ENCODE data around the gene CCDC110. TPM values are rescaled to one million over a fixed set of nuclear protein-coding genes. Genes with fewer than 3 reads are reported as not detected.
A peak's percentile ranks its signal among the peaks of the same experiment; 100 is the strongest.

Gene CCDC110
- total and polyA plus RNA-seq, 5 experiments from 2014 or later, result 0.27 to 1.4 (median 0.97) TPM

DNA sequence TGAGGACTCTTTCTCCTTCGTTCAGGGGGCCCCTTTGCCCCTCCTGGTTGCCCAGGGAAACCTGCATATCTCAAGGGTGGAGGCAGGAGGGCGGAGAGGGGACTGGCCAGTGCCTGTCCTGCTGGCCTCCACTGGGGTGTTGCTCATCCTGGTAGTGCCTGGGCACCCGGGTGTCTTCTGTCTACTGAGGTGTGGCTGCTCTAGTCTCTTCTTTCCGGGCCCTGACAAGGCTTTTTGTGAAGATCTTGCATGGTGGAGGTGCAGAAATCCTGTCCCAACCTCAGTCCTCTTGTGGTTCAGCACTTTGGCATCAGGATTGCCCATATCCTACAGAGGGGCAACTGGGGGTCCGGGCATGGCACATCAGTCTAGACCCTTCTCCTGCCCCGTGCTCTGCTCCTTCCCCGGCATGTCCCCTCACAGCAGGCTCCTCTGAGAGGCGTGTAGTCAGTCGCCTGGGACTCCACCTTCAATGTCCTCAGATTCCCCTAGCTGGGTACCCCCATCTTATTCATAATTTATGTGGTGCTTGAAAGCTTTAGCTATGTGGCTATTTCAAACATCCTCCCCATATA lies 1.9 kb downstream of the CCDC110 start:
- DNase-seq, result peak in 3 of 10 donors; percentile 5 to 12 (median 5)
- Mint-ChIP-seq H3K36me3 (no peaks in the 10 kb centered on the region), H3K27me3 (peaks cover 0 to 5% (median 0%) of the 10 kb centered on the region in 5 donors), H3K4me3 (peak overlapping the region in 2 of 10 donors; percentile 31 to 92), H3K27ac (peak overlapping the region in 9 of 10 donors; percentile 3 to 91 (median 49)), H3K4me1 (peaks cover 10 to 21% (median 16%) of the 10 kb centered on the region in 4 donors), H3K9me3 (no peaks in the 10 kb centered on the region)
- ATAC-seq, result peak in 1 of 2 donors; percentile 14
- POLR2A ChIA-PET, result no interaction called here

DNA sequence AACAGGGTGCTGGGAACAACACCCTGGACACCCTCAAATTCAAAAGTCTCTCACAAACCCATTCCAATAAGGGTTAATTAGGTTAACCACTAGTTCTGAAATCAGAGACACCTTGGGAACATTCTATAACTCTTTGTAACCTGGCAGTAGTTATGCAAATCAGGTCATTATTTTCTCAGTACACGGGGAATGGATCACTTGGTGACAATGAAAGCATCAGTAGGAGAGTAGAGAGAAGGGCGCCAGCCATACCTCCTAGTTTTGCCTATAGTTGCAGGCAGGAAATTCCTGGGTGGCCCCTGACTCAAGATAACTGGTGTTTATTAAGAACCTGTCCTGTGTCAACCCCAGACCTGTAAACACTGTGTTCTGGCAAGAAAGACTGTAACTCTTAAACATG lies 2.5 kb downstream of the CCDC110 start:
- H3K27me3 Mint-ChIP-seq, result peaks cover 0 to 2% (median 0%) of the 10 kb centered on the region in 5 donors
- DNase-seq, result no peak
- no peaks in the 10 kb centered on the region for H3K9me3 Mint-ChIP-seq
- H3K4me3 Mint-ChIP-seq, result no peak overlapping the region
- H3K4me1 Mint-ChIP-seq, result peaks cover 10 to 21% (median 16%) of the 10 kb centered on the region in 4 donors
- ATAC-seq, result no peak
- POLR2A ChIA-PET, result no interaction called here
- H3K36me3 Mint-ChIP-seq, result no peaks in the 10 kb centered on the region
- H3K27ac Mint-ChIP-seq, result peak overlapping the region in 4 of 10 donors; percentile 3 to 86 (median 21)

DNA sequence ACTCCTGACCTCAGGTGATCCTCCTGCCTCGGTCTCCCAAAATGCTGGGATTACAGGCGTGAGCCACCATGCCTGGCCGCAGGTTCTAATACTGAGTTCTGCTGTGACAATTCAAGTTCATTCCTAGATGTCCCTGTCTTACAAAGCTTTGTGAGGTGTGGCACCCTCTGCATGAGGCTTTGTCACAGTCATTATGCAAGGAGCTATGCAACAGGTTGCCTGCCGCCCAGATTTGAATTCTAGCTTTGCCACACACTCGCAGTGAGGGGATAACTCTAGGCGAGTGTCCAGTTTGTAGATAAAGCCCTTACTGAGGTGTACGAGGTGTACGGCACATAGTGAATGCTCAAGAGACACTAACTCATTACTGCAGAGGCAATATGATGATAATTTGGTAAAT lies 3.5 kb downstream of the CCDC110 start:
- Mint-ChIP-seq H3K36me3 (no peaks in the 10 kb centered on the region), H3K27me3 (peaks cover 0 to 2% (median 0%) of the 10 kb centered on the region in 5 donors), H3K9me3 (no peaks in the 10 kb centered on the region), H3K27ac (no peak overlapping the region), H3K4me1 (peaks cover 10 to 21% (median 16%) of the 10 kb centered on the region in 4 donors), H3K4me3 (no peak overlapping the region)
- POLR2A ChIA-PET, result no interaction called here
- DNase-seq, result no peak
- ATAC-seq, result no peak

DNA sequence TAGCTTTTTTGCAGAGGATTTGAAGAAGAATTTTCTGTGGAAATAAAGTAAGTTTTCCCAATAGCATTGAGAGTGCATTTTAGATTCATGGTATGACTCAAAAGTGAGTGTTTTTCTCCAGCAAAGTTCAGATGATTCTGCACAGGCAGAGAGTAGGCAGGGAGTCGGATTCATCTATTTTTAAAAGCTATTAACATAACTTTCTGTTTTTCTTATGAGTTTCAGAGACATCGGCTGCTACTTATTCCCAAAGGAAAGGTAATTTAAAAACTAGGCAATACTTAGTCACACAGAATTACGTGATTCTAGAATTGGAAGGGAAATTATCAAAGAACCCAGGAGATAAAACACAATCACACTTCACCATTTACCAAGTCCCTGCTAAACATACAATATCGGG lies 4.4 kb downstream of the CCDC110 start:
- Mint-ChIP-seq H3K36me3 (no peaks in the 10 kb centered on the region), H3K4me1 (peaks cover 10 to 19% (median 15%) of the 10 kb centered on the region in 4 donors), H3K4me3 (no peak overlapping the region), H3K27ac (no peak overlapping the region), H3K9me3 (no peaks in the 10 kb centered on the region), H3K27me3 (peaks cover 0 to 2% (median 0%) of the 10 kb centered on the region in 5 donors)
- DNase-seq, result no peak
- no peak for ATAC-seq
- POLR2A ChIA-PET, result no interaction called here

DNA sequence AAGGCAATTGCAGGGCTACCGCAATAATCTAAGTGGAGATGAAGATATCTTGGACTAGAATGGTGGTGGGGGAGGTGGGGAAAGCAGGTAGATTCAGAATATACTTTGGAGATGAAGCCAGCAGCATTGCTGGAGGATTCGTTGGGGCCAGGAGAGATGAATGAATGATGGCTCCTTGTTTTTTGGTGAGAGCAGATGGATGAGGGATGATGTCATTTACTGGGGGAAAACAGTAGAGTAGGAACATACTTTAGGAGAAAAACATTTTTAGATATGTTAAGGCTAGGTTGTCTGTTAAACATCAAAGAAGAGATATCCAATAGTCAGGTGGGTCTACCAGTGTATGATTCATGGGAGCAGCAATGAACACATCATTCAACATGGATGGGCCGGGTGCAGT lies 5.8 kb downstream of the CCDC110 start:
- H3K9me3 Mint-ChIP-seq, result no peaks in the 10 kb centered on the region
- no peak for ATAC-seq
- peaks cover 0 to 8% (median 2%) of the 10 kb centered on the region in 5 donors for H3K27me3 Mint-ChIP-seq
- peaks cover 0 to under 1% (median 0%) of the 10 kb centered on the region in 3 donors for H3K36me3 Mint-ChIP-seq
- POLR2A ChIA-PET, result no interaction called here
- no peak for DNase-seq
- H3K4me1 Mint-ChIP-seq, result peaks cover 9 to 13% (median 11%) of the 10 kb centered on the region in 4 donors
- no peak overlapping the region for H3K4me3 Mint-ChIP-seq
- H3K27ac Mint-ChIP-seq, result no peak overlapping the region

DNA sequence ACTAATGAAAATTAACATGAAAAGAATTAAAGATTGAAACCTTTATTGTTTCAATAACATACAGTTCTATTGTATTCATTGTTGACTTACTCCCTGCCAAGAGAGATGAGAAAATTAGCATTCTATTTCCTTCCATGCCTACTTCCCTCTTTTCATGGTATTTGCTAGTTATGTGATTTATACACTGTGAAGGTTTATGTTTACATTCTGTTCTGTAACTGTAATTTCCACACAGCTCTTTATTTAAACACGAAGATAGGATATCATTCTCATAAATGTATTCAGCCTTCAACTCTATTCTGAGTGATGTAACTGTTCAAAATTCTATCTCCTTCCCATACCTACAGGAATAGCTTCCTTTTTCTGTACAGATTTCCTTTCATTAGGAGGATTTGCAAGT lies 6.6 kb downstream of the CCDC110 start:
- Mint-ChIP-seq H3K9me3 (no peaks in the 10 kb centered on the region), H3K4me3 (no peak overlapping the region), H3K27me3 (peaks cover 0 to 13% (median 5%) of the 10 kb centered on the region in 5 donors), H3K36me3 (peaks cover 0 to 7% (median 0%) of the 10 kb centered on the region in 3 donors), H3K4me1 (peaks cover 5 to 7% (median 6%) of the 10 kb centered on the region in 4 donors), H3K27ac (no peak overlapping the region)
- POLR2A ChIA-PET, result no interaction called here
- no peak for ATAC-seq
- DNase-seq, result no peak

DNA sequence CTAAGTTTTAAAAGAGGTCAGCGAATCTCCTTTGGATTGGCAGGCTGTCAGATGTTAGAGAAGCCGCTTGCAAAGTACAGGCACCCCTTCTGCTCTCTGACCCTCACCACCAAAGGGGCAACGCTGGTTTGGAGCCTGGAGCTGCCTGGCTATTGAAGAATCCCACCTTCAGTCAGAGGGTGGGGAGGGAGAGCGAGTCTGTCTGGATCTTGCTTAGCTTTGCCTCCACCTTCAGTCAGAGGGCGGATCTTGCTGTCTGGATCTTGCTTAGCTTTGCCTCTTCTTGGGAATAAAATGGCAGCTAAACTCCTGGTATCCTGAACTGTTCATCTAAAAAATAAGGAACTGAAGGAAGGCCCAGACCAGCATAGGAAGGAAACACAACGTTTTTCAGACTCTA lies 7.3 kb downstream of the CCDC110 start:
- POLR2A ChIA-PET, result interaction anchor here (0.5 kb wide), 1 partner anchor 38 kb away, joined by 4 read pairs; no protein-coding TSS in a partner anchor
- Mint-ChIP-seq H3K27ac (no peak overlapping the region), H3K36me3 (peaks cover 0 to 11% (median 0%) of the 10 kb centered on the region in 3 donors), H3K9me3 (no peaks in the 10 kb centered on the region), H3K4me3 (no peak overlapping the region), H3K27me3 (peaks cover 0 to 21% (median 5%) of the 10 kb centered on the region in 5 donors), H3K4me1 (no peaks in the 10 kb centered on the region)
- DNase-seq (no peak), ATAC-seq (no peak)

DNA sequence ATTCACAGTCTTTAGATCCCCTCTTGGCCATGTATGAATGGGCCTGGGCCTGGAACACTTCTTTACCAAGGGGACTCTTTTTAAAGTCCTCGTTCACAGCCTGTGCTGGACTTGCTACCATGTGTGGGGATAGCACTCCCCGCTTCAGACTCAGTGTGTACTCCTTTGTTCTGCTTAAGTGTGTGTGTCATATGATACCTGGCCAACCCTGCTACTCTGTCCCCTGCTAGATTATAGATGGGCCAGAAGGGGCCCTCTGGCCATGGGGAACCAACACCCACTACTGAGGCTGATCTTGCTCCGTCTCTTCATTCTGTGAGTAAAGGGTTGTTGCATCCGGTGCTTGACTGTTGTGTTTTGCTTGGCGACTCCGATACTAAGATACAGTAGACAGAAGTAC lies 8.0 kb downstream of the CCDC110 start:
- H3K36me3 Mint-ChIP-seq, result peaks cover 0 to 11% (median 0%) of the 10 kb centered on the region in 3 donors
- DNase-seq (no peak), ATAC-seq (no peak)
- POLR2A ChIA-PET, result interaction anchor here (0.5 kb wide), 1 partner anchor 37 kb away, joined by 4 read pairs; no protein-coding TSS in a partner anchor
- no peaks in the 10 kb centered on the region for H3K4me1 Mint-ChIP-seq
- no peaks in the 10 kb centered on the region for H3K9me3 Mint-ChIP-seq
- H3K27ac Mint-ChIP-seq, result no peak overlapping the region
- no peak overlapping the region for H3K4me3 Mint-ChIP-seq
- peaks cover 0 to 26% (median 5%) of the 10 kb centered on the region in 5 donors for H3K27me3 Mint-ChIP-seq

DNA sequence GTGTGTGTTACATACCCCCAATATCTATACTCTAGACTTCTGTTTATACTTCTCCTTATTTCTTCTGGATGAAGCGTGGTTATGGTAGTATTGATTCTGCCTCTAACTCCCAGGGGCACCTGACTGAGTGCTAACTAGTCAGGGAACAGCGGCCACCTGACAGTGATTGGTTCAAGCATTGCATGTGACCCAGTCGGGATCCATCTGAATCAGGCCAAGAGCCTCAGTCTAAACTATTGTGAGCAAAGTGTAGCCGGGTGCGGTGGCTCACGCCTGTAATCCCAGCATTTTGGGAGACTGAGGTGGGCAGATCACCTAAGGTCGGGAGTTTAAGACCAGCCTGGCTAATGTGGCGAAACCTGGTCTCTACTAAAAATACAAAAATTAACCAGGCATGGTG lies 10.0 kb downstream of the CCDC110 start:
- Mint-ChIP-seq H3K27me3 (peaks cover 0 to 27% (median 5%) of the 10 kb centered on the region in 5 donors), H3K36me3 (peaks cover 0 to 11% (median 0%) of the 10 kb centered on the region in 3 donors), H3K27ac (no peak overlapping the region), H3K4me3 (no peak overlapping the region), H3K9me3 (no peaks in the 10 kb centered on the region), H3K4me1 (no peaks in the 10 kb centered on the region)
- POLR2A ChIA-PET, result no interaction called here
- ATAC-seq, result no peak
- no peak for DNase-seq

DNA sequence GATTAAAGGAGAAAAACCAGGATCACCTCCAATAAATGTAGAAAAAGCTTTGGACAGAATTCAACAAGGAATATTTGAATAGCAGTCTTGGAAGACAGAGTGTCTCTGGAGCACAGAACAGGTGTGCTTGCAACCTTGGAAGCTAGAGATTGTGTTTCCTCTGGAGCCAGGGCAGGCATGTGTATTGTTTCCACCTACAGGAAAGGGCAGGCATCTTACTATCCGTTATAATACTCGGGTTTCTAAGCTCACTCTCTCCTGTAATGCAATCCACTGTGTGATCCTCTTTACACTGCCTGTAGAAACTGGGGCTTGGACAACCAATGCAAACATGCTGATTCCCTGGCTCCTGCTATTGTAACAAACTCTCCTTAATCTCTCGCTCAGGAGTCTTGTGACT lies 14.4 kb downstream of the CCDC110 start:
- POLR2A ChIA-PET, result no interaction called here
- Mint-ChIP-seq H3K9me3 (no peaks in the 10 kb centered on the region), H3K27me3 (peaks cover 0 to 34% (median 6%) of the 10 kb centered on the region in 5 donors), H3K27ac (no peak overlapping the region), H3K4me3 (no peak overlapping the region), H3K4me1 (no peaks in the 10 kb centered on the region), H3K36me3 (peaks cover 0 to 11% (median 0%) of the 10 kb centered on the region in 3 donors)
- no peak for DNase-seq
- ATAC-seq, result no peak

DNA sequence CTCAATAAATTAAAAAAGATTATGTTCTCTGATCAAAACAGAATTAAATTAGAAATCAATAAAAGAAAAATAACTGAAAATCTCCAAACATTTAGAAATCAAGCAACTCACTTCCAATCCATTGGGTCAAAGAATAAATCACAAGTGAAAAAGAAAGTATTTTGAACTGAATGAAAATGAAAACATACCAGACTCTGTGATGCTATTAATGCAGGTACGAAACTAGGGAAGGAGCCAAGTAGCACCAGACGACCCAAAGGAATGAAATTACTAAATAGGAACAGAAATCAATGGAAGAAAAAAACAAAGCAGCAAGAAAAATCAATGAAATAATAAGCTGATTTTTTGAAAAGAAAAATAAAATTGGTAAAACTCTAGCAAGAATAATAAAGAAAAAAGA lies 15.4 kb downstream of the CCDC110 start:
- no peaks in the 10 kb centered on the region for H3K4me1 Mint-ChIP-seq

DNA sequence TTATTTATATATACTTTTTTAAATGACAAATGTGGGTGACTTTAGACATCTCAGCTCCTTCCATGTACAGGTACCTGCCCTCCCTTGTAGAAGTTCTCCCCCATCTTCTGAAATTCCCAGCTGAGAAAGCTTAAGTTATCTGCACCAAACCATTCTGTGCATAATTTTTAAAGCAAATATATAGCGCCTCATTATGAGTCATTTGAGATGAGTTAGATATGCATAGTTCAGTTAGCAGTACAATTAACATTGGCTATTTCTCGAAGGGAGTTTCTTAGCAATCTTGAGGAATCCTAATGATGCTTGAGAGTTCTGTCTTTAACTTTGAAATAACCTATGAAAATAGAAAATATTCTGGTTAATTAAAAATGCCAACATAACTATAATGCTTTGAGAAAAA lies 26.3 kb downstream of the CCDC110 start:
- Mint-ChIP-seq H3K27me3 (peaks cover 3 to 28% (median 7%) of the 10 kb centered on the region in 5 donors), H3K9me3 (no peaks in the 10 kb centered on the region), H3K4me3 (no peak overlapping the region), H3K27ac (no peak overlapping the region), H3K36me3 (no peaks in the 10 kb centered on the region), H3K4me1 (no peaks in the 10 kb centered on the region)
- DNase-seq, result no peak
- no peak for ATAC-seq
- POLR2A ChIA-PET, result interaction anchor here (0.6 kb wide), 1 partner anchor 632 kb away, joined by 4 read pairs; no protein-coding TSS in a partner anchor

More for the DNA sequence above, 15.4 kb downstream of the CCDC110 start:
- peaks cover 0 to 11% (median 0%) of the 10 kb centered on the region in 3 donors for H3K36me3 Mint-ChIP-seq
- no peak overlapping the region for H3K4me3 Mint-ChIP-seq
- no peaks in the 10 kb centered on the region for H3K9me3 Mint-ChIP-seq
- H3K27me3 Mint-ChIP-seq, result peaks cover 0 to 35% (median 2%) of the 10 kb centered on the region in 5 donors
- DNase-seq, result no peak
- POLR2A ChIA-PET, result no interaction called here
- ATAC-seq, result no peak
- H3K27ac Mint-ChIP-seq, result no peak overlapping the region

DNA sequence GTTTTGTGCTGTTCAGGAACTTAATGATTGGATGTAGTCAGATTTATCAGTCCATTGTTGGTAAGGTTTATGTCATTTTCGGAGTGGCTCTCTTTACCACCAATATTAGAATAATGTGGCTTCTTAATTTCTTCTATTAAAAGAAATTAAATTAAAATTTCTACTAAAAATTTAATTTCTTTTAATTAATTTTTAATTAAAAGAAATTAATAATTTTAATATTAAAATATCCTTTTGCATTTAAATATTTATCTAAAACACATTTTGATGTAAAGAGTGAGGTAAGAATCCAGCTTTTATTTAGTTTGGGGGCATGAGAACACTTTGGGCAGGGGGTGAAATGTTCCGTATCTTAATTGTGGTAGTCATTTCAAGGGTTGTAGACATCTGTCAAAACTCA lies 30.1 kb downstream of the CCDC110 start:
- peaks cover 0 to 21% (median 4%) of the 10 kb centered on the region in 5 donors for H3K27me3 Mint-ChIP-seq
- ATAC-seq (no peak), DNase-seq (no peak)
- POLR2A ChIA-PET, result no interaction called here
- H3K9me3 Mint-ChIP-seq, result no peaks in the 10 kb centered on the region
- no peaks in the 10 kb centered on the region for H3K36me3 Mint-ChIP-seq
- no peaks in the 10 kb centered on the region for H3K4me1 Mint-ChIP-seq
- no peak overlapping the region for H3K27ac Mint-ChIP-seq
- H3K4me3 Mint-ChIP-seq, result no peak overlapping the region

DNA sequence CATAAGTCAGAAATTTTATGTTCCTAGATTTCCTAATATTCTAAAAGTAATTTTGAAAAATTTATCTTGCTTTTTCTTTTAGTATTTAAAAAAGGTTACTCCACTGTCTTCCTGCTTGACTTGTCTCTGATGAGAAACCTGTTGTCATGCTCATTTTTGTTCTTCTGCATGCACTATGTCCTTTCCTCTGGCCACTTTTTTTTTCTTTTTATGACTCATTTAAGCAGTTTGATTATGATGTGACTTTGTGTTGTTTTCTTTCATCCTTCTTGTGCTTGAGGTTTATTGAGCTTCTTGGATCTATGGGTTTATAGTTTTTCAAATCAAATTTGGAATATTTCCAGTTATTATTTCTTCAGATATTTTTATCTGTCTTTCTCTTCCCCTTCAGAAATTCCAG lies 33.7 kb downstream of the CCDC110 start:
- Mint-ChIP-seq H3K4me1 (no peaks in the 10 kb centered on the region), H3K9me3 (no peaks in the 10 kb centered on the region), H3K27ac (no peak overlapping the region), H3K27me3 (peaks cover 0 to 19% (median 0%) of the 10 kb centered on the region in 5 donors), H3K4me3 (no peak overlapping the region), H3K36me3 (no peaks in the 10 kb centered on the region)
- ATAC-seq, result no peak
- POLR2A ChIA-PET, result no interaction called here
- DNase-seq, result no peak
